Left lung (tissue), 10 donors: ENCODE data around the gene CAB39. TPM values are rescaled to one million over a fixed set of nuclear protein-coding genes. Genes with fewer than 3 reads are reported as not detected.

Experiments used
- ATAC-seq: fragments of 200-7000 bp; cut with Tn5 transposase; one replicate; pipeline ENCODE4 v1.9.1; 2020; ENCODE audit warnings: moderate library complexity
- DNase-seq, 4 donors: peaks; one replicate each; pipeline ENCODE4 v3.0.0-alpha.2; 2013 to 2020
- H3K27ac ChIP-seq, 2 donors: fragments of 200-600 bp; sonication (generic) in 1 of 2; one replicate each; pipeline versions ENCODE4 v1.5.0 to v1.8.0; 2020 to 2021
- H3K27me3 ChIP-seq, 2 donors: fragments of 200-600 bp; sonication (generic) in 1 of 2; one replicate each; pipeline versions ENCODE4 v1.5.0 to v1.8.0; 2020 to 2021
- H3K36me3 ChIP-seq, 2 donors: fragments of 200-600 bp; sonication (generic) in 1 of 2; one replicate each; pipeline versions ENCODE4 v1.5.0 to v1.8.0; 2020 to 2021
- H3K4me1 ChIP-seq, 2 donors: fragments of 200-600 bp; one replicate each; pipeline ENCODE4 v1.8.0; 2021
- H3K4me3 ChIP-seq, 2 donors: fragments of 200-600 bp; sonication (generic) in 1 of 2; one replicate each; pipeline versions ENCODE4 v1.5.0 to v1.8.0; 2020 to 2021; ENCODE audit warnings: mild to moderate bottlenecking in 1 of 2
- H3K9me3 ChIP-seq, 2 donors: fragments of 200-600 bp; sonication (generic) in 1 of 2; one replicate each; pipeline versions ENCODE4 v1.5.0 to v1.8.0; 2020 to 2021
- CTCF ChIP-seq, 2 donors: fragments of 200-600 bp; sonication (generic) in 1 of 2; IDR thresholded peaks; one replicate each; pipeline versions ENCODE4 v1.5.0 to v1.8.0; 2021; ENCODE audit warnings: antibody characterized with exemption in 2 of 2
- intact Hi-C, 2 donors: fragments of 100-400 bp; cut with DNase I; formaldehyde crosslinking; loops; one replicate each; pipeline versions ENCODE4 v1.11.2 to v1.14.2; 2022
- polyA plus RNA-seq, 6 donors: library from polyadenylated mRNA; unstranded; fragments of 120-200 nt; gene quantifications; one replicate each; pipeline ENCODE4 v1.2.1, GENCODE V29; 2013; ENCODE audit not compliant: insufficient read length in 6 of 6
- total RNA-seq, 2 donors: library from RNA; stranded (reverse); fragmentation: NEBNext Ultra II Directional; extraction: Animal tissue kit (Norgen Biotek cat#: 25700); gene quantifications; one replicate each; pipeline ENCODE4 v1.2.1, GENCODE V29; 2021
- donor health status: DM: no; HTN: yes; CAD: no.
- donor health status: DM: no; HTN: no; CAD: no.

Gene CAB39
- total and polyA plus RNA-seq, 8 donors = 52.9 to 86.5 (median 63.3) TPM

- H3K4me3 ChIP-seq = no peak overlapping the region
- H3K36me3 ChIP-seq = no peaks in the 10 kb centered on the region
- H3K27me3 ChIP-seq = no peaks in the 10 kb centered on the region
- no peak for TF ChIP-seq CTCF (IDR thresholded peaks at IDR 0.05)
- H3K4me1 ChIP-seq = peaks cover 0 to 25% of the 10 kb centered on the region in 2 donors
- no peak overlapping the region for H3K27ac ChIP-seq
- H3K9me3 ChIP-seq = no peaks in the 10 kb centered on the region
- DNase-seq (no peak), ATAC-seq (no peak)
- intact Hi-C loops = no loop called here
Measured at GRCh38 chr2:230703514-230703913, 9.1 kb upstream of the CAB39 start.

- ATAC-seq = no peak
Measured at GRCh38 chr2:230706053-230706521, 6.6 kb upstream of the CAB39 start.

GRCh38 chr2:230706966-230707365 lies 5.7 kb upstream of the CAB39 start:
- peaks cover 0 to 37% of the 10 kb centered on the region in 2 donors for H3K4me1 ChIP-seq
- no peaks in the 10 kb centered on the region for H3K36me3 ChIP-seq
- H3K27me3 ChIP-seq = no peaks in the 10 kb centered on the region
- peak overlapping the region in 1 of 2 donors; percentile 55 for H3K27ac ChIP-seq
- DNase-seq = no peak
- no peak for ATAC-seq
- H3K9me3 ChIP-seq = no peaks in the 10 kb centered on the region
- no peak for TF ChIP-seq CTCF (IDR thresholded peaks at IDR 0.05)
- intact Hi-C loops = no loop called here
- H3K4me3 ChIP-seq = no peak overlapping the region

More at GRCh38 chr2:230706053-230706521, 6.6 kb upstream of the CAB39 start:
- H3K27ac ChIP-seq = no peak overlapping the region
- intact Hi-C loops = no loop called here
- no peak for TF ChIP-seq CTCF (IDR thresholded peaks at IDR 0.05)
- no peak for DNase-seq
- H3K27me3 ChIP-seq = no peaks in the 10 kb centered on the region
- no peak overlapping the region for H3K4me3 ChIP-seq
- H3K9me3 ChIP-seq = no peaks in the 10 kb centered on the region
- no peaks in the 10 kb centered on the region for H3K36me3 ChIP-seq
- H3K4me1 ChIP-seq = peaks cover 0 to 29% of the 10 kb centered on the region in 2 donors

GRCh38 chr2:230708204-230708603 lies 4.4 kb upstream of the CAB39 start:
- intact Hi-C loops = no loop called here
- ATAC-seq (no peak), DNase-seq (no peak)
- no peaks in the 10 kb centered on the region for H3K36me3 ChIP-seq
- H3K4me3 ChIP-seq = no peak overlapping the region
- TF ChIP-seq CTCF (IDR thresholded peaks at IDR 0.05) = no peak
- H3K27me3 ChIP-seq = no peaks in the 10 kb centered on the region
- no peak overlapping the region for H3K27ac ChIP-seq
- no peaks in the 10 kb centered on the region for H3K9me3 ChIP-seq
- H3K4me1 ChIP-seq = peaks cover 0 to 43% of the 10 kb centered on the region in 2 donors

- no peak overlapping the region for H3K4me3 ChIP-seq
- intact Hi-C loops = loop anchor here in 1 of 2 donors (5.0 kb wide), 1 partner anchor 86 kb away; no protein-coding TSS in a partner anchor
- no peak for TF ChIP-seq CTCF (IDR thresholded peaks at IDR 0.05)
- DNase-seq (peak in 1 of 4 donors; percentile 57), ATAC-seq (no peak)
- H3K36me3 ChIP-seq = no peaks in the 10 kb centered on the region
- no peaks in the 10 kb centered on the region for H3K9me3 ChIP-seq
- peaks cover 19 to 63% of the 10 kb centered on the region in 2 donors for H3K4me1 ChIP-seq
- peak overlapping the region in 1 of 2 donors; percentile 96 for H3K27ac ChIP-seq
- H3K27me3 ChIP-seq = no peaks in the 10 kb centered on the region
Measured at GRCh38 chr2:230711224-230711623, 1.4 kb upstream of the CAB39 start.
